K562 (cell line): ENCODE data around the gene KPNA4. TPM values are rescaled to one million over a fixed set of nuclear protein-coding genes. Genes with fewer than 3 reads are reported as not detected.
A peak's percentile ranks its signal among the peaks of the same experiment; 100 is the strongest.

Experiments
- FOSL1 ChIP-seq: fragments of 200-800 bp; sonication (Bioruptor generic); conservative IDR thresholded peaks from 2 replicates; pipeline ENCODE4 v1.6.1; 2016; ENCODE audit warnings: missing genetic modification characterization, missing compliant biosample characterization
- FOXK2 ChIP-seq, 2 experiments: fragments of 450-650 bp; IDR thresholded peaks in 1 of 2; conservative IDR thresholded peaks in 1 of 2; 2 replicates each; pipeline ENCODE4 v1.6.1; 2016; ENCODE audit warnings: low read depth in 2 of 2, mild to moderate bottlenecking in 1 of 2
- FOXP1 ChIP-seq: sonication (generic); formaldehyde crosslinking; IDR thresholded peaks from 2 replicates; pipeline ENCODE4 v1.8.0; 2022; ENCODE audit warnings: mild to moderate bottlenecking, missing genetic modification reagents
- HCFC1 ChIP-seq: IDR thresholded peaks from 2 replicates; pipeline ENCODE4 v1.6.1; 2012; ENCODE audit warnings: low read depth, low read length, improper control_type of control experiment
- JUND ChIP-seq, 2 experiments: IDR thresholded peaks; 2 replicates in 1 of 2; 3 replicates in 1 of 2; pipeline ENCODE4 v1.6.1; 2011; ENCODE audit warnings: borderline replicate concordance in 2 of 2, low read depth in 2 of 2, low read length in 2 of 2, improper control_type of control experiment in 1 of 2, missing biosample characterization in 1 of 2, missing genetic modification characterization in 1 of 2, missing genetic modification reagents in 1 of 2
- KDM4B ChIP-seq, 2 experiments: fragments of 450-650 bp in 1 of 2; sonication (generic) in 1 of 2; IDR thresholded peaks; 2 replicates each; pipeline ENCODE4 v1.6.1; 2016 to 2017; ENCODE audit warnings: borderline replicate concordance in 2 of 2, antibody characterized with exemption in 1 of 2, low read depth in 1 of 2, mild to moderate bottlenecking in 1 of 2
- NFRKB ChIP-seq: fragments of 450-650 bp; IDR thresholded peaks from 2 replicates; pipeline ENCODE4 v1.6.1; 2016; ENCODE audit warnings: low read depth
- NR2C2 ChIP-seq, 2 experiments: fragments of 200-800 bp in 1 of 2; sonication (Bioruptor generic) in 1 of 2; sonication (generic) in 1 of 2; formaldehyde crosslinking in 1 of 2; IDR thresholded peaks; 2 replicates each; pipeline versions ENCODE4 v1.6.1 to v1.8.0; 2016 to 2022; ENCODE audit warnings: mild to moderate bottlenecking in 1 of 2, missing compliant biosample characterization in 1 of 2, missing genetic modification characterization in 1 of 2, missing genetic modification reagents in 1 of 2
- PHB2 ChIP-seq: fragments of 450-650 bp; IDR thresholded peaks from 2 replicates; pipeline ENCODE4 v1.6.1; 2017; ENCODE audit warnings: low read depth
- POLR2A ChIP-seq: fragments of 450-650 bp; conservative IDR thresholded peaks from 2 replicates; pipeline ENCODE4 v1.6.1; 2016
- SMARCA5 ChIP-seq: fragments of 450-650 bp; IDR thresholded peaks from 2 replicates; pipeline ENCODE4 v1.6.1; 2016
- TAF7 ChIP-seq: fragments of 450-650 bp; IDR thresholded peaks from 2 replicates; pipeline ENCODE4 v1.6.1; 2016; ENCODE audit warnings: missing genetic modification characterization, missing compliant biosample characterization
- TEAD4 ChIP-seq, 2 experiments: sonication (generic) in 1 of 2; formaldehyde crosslinking in 1 of 2; IDR thresholded peaks; 2 replicates each; pipeline versions ENCODE4 v1.6.1 to v1.8.0; 2012 to 2022; ENCODE audit warnings: borderline replicate concordance in 1 of 2, inconsistent platforms in 1 of 2, low read length in 1 of 2, mild to moderate bottlenecking in 1 of 2, missing genetic modification reagents in 1 of 2
- TRIM24 ChIP-seq, 2 experiments: fragments of 450-650 bp; IDR thresholded peaks; 2 replicates each; pipeline ENCODE4 v1.6.1; 2016
- polyA plus RNA-seq, 8 experiments: library from polyadenylated mRNA; depleted of rRNA in 4 of 8; stranded (reverse) in 5 of 8; unstranded in 3 of 8; fragments of >200 nt; fragmentation: Nextera tagmentation in 2 of 8; fragmentation: Illumina TruSeq in 1 of 8; extraction: Ambion mirVana in 2 of 8; extraction: Trizol in 1 of 8; gene quantifications; 2 replicates each; pipeline versions ENCODE4 v1.2.1 to v1.2.3, GENCODE V29; 2011 to 2014; ENCODE audit warnings: inconsistent platforms in 1 of 8, missing spikeins in 1 of 8
- total RNA-seq, 7 experiments: library from RNA; depleted of rRNA in 6 of 7; stranded (reverse); fragments of >200 nt in 6 of 7; fragmentation: Illumina TruSeq in 2 of 7; extraction: Trizol in 2 of 7; gene quantifications; 2 replicates each; pipeline versions ENCODE4 v1.2.1 to v1.2.3, GENCODE V29; 2011 to 2021; ENCODE audit warnings: low replicate concordance in 1 of 7
- TF ChIP-seq, protein P1 (sequence below): sonication (generic); formaldehyde crosslinking; IDR thresholded peaks from 2 replicates; pipeline ENCODE4 v1.8.1; 2023; ENCODE audit warnings: missing genetic modification reagents, mild to moderate bottlenecking, borderline replicate concordance
- TF ChIP-seq, protein P2 (sequence below): fragments of 250-450 bp; sonication (Bioruptor Pico); IDR thresholded peaks from 2 replicates; pipeline ENCODE4 v1.4.0; 2020; ENCODE audit warnings: mild to moderate bottlenecking, moderate library complexity
- TF ChIP-seq, protein P3 (sequence below): fragments of 450-650 bp; IDR thresholded peaks from 2 replicates; pipeline ENCODE4 v1.6.1; 2016; ENCODE audit warnings: missing biosample characterization, missing genetic modification characterization

KPNA4 gene
- total and polyA plus RNA-seq, 9 of the 15 experiments (the other 6 are each of a cell fraction or from before 2014, with no cell fraction given) = 13.9 to 66.6 (median 34.5) TPM

DNA sequence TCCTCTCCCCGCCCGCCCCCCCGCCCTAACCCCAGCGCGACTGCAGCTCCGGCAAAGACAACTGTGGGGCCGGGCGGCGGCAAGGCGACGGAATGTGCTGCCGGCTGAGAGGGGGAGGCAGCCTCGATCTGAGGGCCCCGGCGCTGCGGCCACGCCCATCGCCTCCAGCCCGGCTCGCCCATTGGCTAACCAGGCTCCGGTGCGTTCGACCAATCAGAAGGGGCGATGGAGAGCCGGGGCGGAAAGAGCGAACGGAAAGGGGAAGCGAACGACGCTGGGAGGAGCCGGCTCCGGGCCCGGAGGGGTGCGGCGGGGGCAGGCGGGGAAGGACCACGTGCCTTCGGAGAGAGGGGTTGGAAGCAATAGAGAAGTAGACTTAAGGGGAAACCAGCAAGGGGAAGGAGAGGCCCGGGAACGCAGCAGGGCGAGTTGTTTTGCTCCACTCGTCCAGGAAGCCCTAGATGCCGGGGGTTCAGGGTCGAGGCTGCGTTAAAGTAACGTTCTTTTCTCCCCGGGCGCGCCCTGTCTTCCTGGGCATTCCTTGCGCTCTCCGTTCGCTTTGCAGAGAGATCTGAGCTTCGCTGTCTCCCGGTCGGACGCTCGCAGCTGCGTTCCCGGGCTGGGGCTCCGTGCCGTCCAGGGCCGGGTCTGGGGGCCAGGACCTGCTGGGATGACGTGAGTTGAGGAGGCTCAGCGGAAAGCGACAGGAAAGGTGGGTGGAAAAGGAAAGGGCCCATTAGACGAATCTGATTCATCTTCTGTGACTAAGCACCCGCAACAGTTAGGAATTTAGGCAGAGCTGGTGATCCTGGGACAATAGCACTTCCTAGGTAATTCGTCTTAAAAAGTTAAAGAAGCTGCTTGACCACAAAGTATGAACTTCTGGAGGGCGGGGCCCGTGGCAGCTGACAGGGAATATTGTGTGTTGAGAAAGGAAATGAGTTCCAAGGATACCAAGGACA, at the start of gene KPNA4 (continued):
- TF ChIP-seq JUND (IDR thresholded peaks at IDR 0.05; ENCODE audit: borderline replicate concordance, low read depth, low read length) (peak; percentile 38; the same call in 1 of the 2 replicates), JUND (tag; IDR thresholded peaks at IDR 0.05; ENCODE audit: borderline replicate concordance, low read depth, low read length) (peak; percentile 20; the same call in 1 of the 3 replicates), SMARCA5 (no peak), PHB2 (no peak), POLR2A (peak; percentile 90), NR2C2 (CRISPR knock-in tag; IDR thresholded peaks at IDR 0.05) (no peak), NR2C2 (tag; IDR thresholded peaks at IDR 0.05) (no peak), TEAD4 (IDR thresholded peaks at IDR 0.05; ENCODE audit: low read length) (peak; percentile 26), TEAD4 (CRISPR knock-in tag; IDR thresholded peaks at IDR 0.05; ENCODE audit: borderline replicate concordance) (no peak), HCFC1 (peak; percentile 48; the same call in 1 of the 2 replicates), KDM4B (IDR thresholded peaks at IDR 0.05; ENCODE audit: borderline replicate concordance in 2 of 2, low read depth in 1 of 2) (peak in 1 of 2 experiments; percentile 43; a peak in 1 of 4 replicates), TAF7 (tag) (peak; percentile 39; the same call in 1 of the 2 replicates), NFRKB (peak; percentile 59; the same call in 1 of the 2 replicates), TRIM24 (IDR thresholded peaks at IDR 0.05) (0 out of 4 replicates have a peak, but pooled peaks of 1 of the 2 experiments have one; percentile 19), FOXP1 (CRISPR knock-in tag) (peak; percentile 18; the same call in 1 of the 2 replicates), FOXK2 (conservative IDR thresholded peaks at IDR 0.05 in 1 of 2, IDR thresholded peaks at IDR 0.05 in 1 of 2; ENCODE audit: low read depth in 2 of 2) (peak; percentile 44 to 55; a peak in 3 of 4 replicates), FOSL1 (peak; percentile 88)
- TF ChIP-seq, protein P1, sequence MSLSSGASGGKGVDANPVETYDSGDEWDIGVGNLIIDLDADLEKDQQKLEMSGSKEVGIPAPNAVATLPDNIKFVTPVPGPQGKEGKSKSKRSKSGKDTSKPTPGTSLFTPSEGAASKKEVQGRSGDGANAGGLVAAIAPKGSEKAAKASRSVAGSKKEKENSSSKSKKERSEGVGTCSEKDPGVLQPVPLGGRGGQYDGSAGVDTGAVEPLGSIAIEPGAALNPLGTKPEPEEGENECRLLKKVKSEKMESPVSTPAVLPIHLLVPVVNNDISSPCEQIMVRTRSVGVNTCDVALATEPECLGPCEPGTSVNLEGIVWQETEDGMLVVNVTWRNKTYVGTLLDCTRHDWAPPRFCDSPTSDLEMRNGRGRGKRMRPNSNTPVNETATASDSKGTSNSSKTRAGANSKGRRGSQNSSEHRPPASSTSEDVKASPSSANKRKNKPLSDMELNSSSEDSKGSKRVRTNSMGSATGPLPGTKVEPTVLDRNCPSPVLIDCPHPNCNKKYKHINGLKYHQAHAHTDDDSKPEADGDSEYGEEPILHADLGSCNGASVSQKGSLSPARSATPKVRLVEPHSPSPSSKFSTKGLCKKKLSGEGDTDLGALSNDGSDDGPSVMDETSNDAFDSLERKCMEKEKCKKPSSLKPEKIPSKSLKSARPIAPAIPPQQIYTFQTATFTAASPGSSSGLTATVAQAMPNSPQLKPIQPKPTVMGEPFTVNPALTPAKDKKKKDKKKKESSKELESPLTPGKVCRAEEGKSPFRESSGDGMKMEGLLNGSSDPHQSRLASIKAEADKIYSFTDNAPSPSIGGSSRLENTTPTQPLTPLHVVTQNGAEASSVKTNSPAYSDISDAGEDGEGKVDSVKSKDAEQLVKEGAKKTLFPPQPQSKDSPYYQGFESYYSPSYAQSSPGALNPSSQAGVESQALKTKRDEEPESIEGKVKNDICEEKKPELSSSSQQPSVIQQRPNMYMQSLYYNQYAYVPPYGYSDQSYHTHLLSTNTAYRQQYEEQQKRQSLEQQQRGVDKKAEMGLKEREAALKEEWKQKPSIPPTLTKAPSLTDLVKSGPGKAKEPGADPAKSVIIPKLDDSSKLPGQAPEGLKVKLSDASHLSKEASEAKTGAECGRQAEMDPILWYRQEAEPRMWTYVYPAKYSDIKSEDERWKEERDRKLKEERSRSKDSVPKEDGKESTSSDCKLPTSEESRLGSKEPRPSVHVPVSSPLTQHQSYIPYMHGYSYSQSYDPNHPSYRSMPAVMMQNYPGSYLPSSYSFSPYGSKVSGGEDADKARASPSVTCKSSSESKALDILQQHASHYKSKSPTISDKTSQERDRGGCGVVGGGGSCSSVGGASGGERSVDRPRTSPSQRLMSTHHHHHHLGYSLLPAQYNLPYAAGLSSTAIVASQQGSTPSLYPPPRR (CRISPR knock-in tag) = no peak
- TF ChIP-seq, protein P2, sequence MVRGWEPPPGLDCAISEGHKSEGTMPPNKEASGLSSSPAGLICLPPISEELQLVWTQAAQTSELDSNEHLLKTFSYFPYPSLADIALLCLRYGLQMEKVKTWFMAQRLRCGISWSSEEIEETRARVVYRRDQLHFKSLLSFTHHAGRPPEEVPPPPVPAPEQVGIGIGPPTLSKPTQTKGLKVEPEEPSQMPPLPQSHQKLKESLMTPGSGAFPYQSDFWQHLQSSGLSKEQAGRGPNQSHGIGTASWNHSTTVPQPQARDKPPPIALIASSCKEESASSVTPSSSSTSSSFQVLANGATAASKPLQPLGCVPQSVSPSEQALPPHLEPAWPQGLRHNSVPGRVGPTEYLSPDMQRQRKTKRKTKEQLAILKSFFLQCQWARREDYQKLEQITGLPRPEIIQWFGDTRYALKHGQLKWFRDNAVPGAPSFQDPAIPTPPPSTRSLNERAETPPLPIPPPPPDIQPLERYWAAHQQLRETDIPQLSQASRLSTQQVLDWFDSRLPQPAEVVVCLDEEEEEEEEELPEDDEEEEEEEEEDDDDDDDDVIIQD (CRISPR knock-in tag) = no peak
- TF ChIP-seq, protein P3, sequence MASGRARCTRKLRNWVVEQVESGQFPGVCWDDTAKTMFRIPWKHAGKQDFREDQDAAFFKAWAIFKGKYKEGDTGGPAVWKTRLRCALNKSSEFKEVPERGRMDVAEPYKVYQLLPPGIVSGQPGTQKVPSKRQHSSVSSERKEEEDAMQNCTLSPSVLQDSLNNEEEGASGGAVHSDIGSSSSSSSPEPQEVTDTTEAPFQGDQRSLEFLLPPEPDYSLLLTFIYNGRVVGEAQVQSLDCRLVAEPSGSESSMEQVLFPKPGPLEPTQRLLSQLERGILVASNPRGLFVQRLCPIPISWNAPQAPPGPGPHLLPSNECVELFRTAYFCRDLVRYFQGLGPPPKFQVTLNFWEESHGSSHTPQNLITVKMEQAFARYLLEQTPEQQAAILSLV (tag) = no peak
